SK-N-SH (cell line): ENCODE measurements around the gene ACTN4. TPM values are rescaled to one million over a fixed set of nuclear protein-coding genes. Genes with fewer than 3 reads are reported as not detected.

Experiments
- CTCF ChIA-PET: fragments of 300-600, 350-600 bp; formaldehyde crosslinking; extraction: SDS; loops from one replicate; lab custom pipeline; 2021; lab: Yijun Ruan, JAX
- POLR2A ChIA-PET: fragments of 350-600 bp; sonication (Branson Sonifier 250); formaldehyde crosslinking; extraction: SDS; loops from one replicate; lab custom pipeline; 2020; ENCODE audit warnings: antibody characterized with exemption, inconsistent platforms; lab: Yijun Ruan, JAX
- DNase-seq: peaks from one replicate; pipeline ENCODE4 v3.0.0; 2012
- H2AFZ ChIP-seq: fragments of 200-600 bp; sonication (generic); 2 replicates; pipeline ENCODE4 v1.8.1; 2016; ENCODE audit warnings: antibody characterized with exemption, mild to moderate bottlenecking, low read depth
- H3F3A ChIP-seq: fragments of 200-600 bp; sonication (generic); replicated peaks from 2 replicates; pipeline ENCODE3; 2016; ENCODE audit warnings: antibody characterized with exemption, mild to moderate bottlenecking; ENCODE audit not compliant: insufficient read depth
- H3K27ac ChIP-seq, 2 experiments: fragments of 200-500 bp in 1 of 2; fragments of 200-600 bp in 1 of 2; sonication (Bioruptor generic) in 1 of 2; sonication (generic), shearing (Covaris generic) in 1 of 2; 2 replicates each; pipeline versions ENCODE4 v1.5.1 to v1.6.1; 2014 to 2016; ENCODE audit warnings: low read depth in 2 of 2, inconsistent platforms in 1 of 2, low read length in 1 of 2, mild to moderate bottlenecking in 1 of 2, mixed read lengths in 1 of 2
- H3K27me3 ChIP-seq: fragments of 200-600 bp; sonication (generic), shearing (Covaris generic); 2 replicates; pipeline ENCODE4 v1.6.1; 2016; ENCODE audit warnings: mixed run types; ENCODE audit not compliant: insufficient read depth
- H3K36me3 ChIP-seq, 2 experiments: fragments of 200-500 bp in 1 of 2; fragments of 200-600 bp in 1 of 2; sonication (Bioruptor generic) in 1 of 2; sonication (generic) in 1 of 2; replicated peaks in 1 of 2; 2 replicates each; pipeline versions ENCODE3 to v1.5.1; 2014 to 2016; ENCODE audit warnings: low read length in 1 of 2, mild to moderate bottlenecking in 1 of 2; ENCODE audit not compliant: insufficient read depth in 2 of 2, control insufficient read depth in 1 of 2
- H3K4me1 ChIP-seq, 2 experiments: fragments of 200-500 bp in 1 of 2; fragments of 200-600 bp in 1 of 2; sonication (Bioruptor generic) in 1 of 2; sonication (generic), shearing (Covaris generic) in 1 of 2; 2 replicates each; pipeline versions ENCODE4 v1.5.1 to v1.6.1; 2014 to 2016; ENCODE audit warnings: low read depth in 1 of 2, low read length in 1 of 2, mixed run types in 1 of 2; ENCODE audit not compliant: insufficient read depth in 2 of 2, control insufficient read depth in 1 of 2
- H3K4me2 ChIP-seq: fragments of 200-600 bp; sonication (generic), shearing (Covaris generic); 2 replicates; pipeline ENCODE4 v1.6.1; 2017; ENCODE audit warnings: mixed run types
- H3K4me3 ChIP-seq, 2 experiments: fragments of 200-500 bp in 1 of 2; fragments of 200-600 bp in 1 of 2; sonication (Bioruptor generic) in 1 of 2; sonication (generic), shearing (Covaris generic) in 1 of 2; 2 replicates each; pipeline versions ENCODE4 v1.5.1 to v1.8.1; 2014 to 2016; ENCODE audit warnings: low read depth in 2 of 2, inconsistent platforms in 1 of 2, low read length in 1 of 2, mild to moderate bottlenecking in 1 of 2, mixed read lengths in 1 of 2, moderate library complexity in 1 of 2
- H3K79me2 ChIP-seq: fragments of 200-600 bp; sonication (generic); 2 replicates; pipeline ENCODE4 v1.8.1; 2017; ENCODE audit warnings: mild to moderate bottlenecking; ENCODE audit not compliant: insufficient read depth
- H3K9ac ChIP-seq: fragments of 200-600 bp; sonication (generic); 2 replicates; pipeline ENCODE4 v1.6.1; 2017; ENCODE audit warnings: mixed run types
- H3K9me2 ChIP-seq: fragments of 200-600 bp; sonication (generic); 2 replicates; pipeline ENCODE4 v1.6.1; 2017; ENCODE audit warnings: mixed run types
- H3K9me3 ChIP-seq: fragments of 200-600 bp; sonication (generic); 2 replicates; pipeline ENCODE4 v1.6.1; 2017; ENCODE audit warnings: mixed run types, mild to moderate bottlenecking, moderate library complexity
- H4K20me1 ChIP-seq: fragments of 200-600 bp; sonication (generic); 2 replicates; pipeline ENCODE4 v1.6.1; 2017; ENCODE audit warnings: mild to moderate bottlenecking, mixed run types; ENCODE audit not compliant: insufficient read depth
- CHD2 ChIP-seq: fragments of 150-350 bp; IDR thresholded peaks from 2 replicates; pipeline ENCODE4 v1.6.1; 2018; ENCODE audit warnings: low read length; ENCODE audit not compliant: partially characterized antibody
- CTCF ChIP-seq: fragments of 200-600 bp; sonication (generic); IDR thresholded peaks from 2 replicates; pipeline ENCODE4 v1.6.1; 2017; ENCODE audit warnings: antibody characterized with exemption, mild to moderate bottlenecking, moderate library complexity
- ELF1 ChIP-seq: IDR thresholded peaks from 2 replicates; pipeline ENCODE4 v1.4.0; 2012
- EP300 ChIP-seq, 2 experiments: IDR thresholded peaks; 2 replicates each; pipeline versions ENCODE4 v1.4.0 to v1.6.1; 2012; ENCODE audit warnings: borderline replicate concordance in 1 of 2, low read depth in 1 of 2, low read length in 1 of 2
- EZH2phosphoT487 ChIP-seq: fragments of 200-600 bp; sonication (generic); IDR thresholded peaks from 2 replicates; pipeline ENCODE4 v1.6.1; 2017; ENCODE audit warnings: low read depth, mixed run types, mild to moderate bottlenecking, antibody characterized with exemption, moderate library complexity, borderline replicate concordance
- GABPA ChIP-seq: IDR thresholded peaks from 2 replicates; pipeline ENCODE4 v1.4.0; 2012; ENCODE audit warnings: low read depth, mild to moderate bottlenecking
- GATA2 ChIP-seq: sonication (generic); formaldehyde crosslinking; IDR thresholded peaks from 2 replicates; pipeline ENCODE4 v1.5.0; 2020; ENCODE audit warnings: mild to moderate bottlenecking, missing genetic modification reagents
- IRF3 ChIP-seq: fragments of 150-350 bp; IDR thresholded peaks from 2 replicates; pipeline ENCODE4 v1.6.1; 2016; ENCODE audit warnings: mild to moderate bottlenecking, low read depth, low read length
- MAX ChIP-seq: IDR thresholded peaks from 2 replicates; pipeline ENCODE4 v1.4.0; 2012; ENCODE audit warnings: low read depth
- MXI1 ChIP-seq: IDR thresholded peaks from 2 replicates; pipeline ENCODE4 v1.6.1; 2012; ENCODE audit warnings: mild to moderate bottlenecking, low read depth, low read length, improper control_type of control experiment
- NRF1 ChIP-seq: IDR thresholded peaks from 2 replicates; pipeline ENCODE4 v1.6.1; 2012; ENCODE audit warnings: low read depth, mild to moderate bottlenecking, low read length
- POLR2AphosphoS5 ChIP-seq: IDR thresholded peaks from 2 replicates; pipeline ENCODE4 v1.6.1; 2012; ENCODE audit warnings: low read depth, low read length
- RAD21 ChIP-seq: IDR thresholded peaks from 2 replicates; pipeline ENCODE4 v1.6.1; 2012; ENCODE audit warnings: mild to moderate bottlenecking, low read length
- RCOR1 ChIP-seq: fragments of 150-350 bp; IDR thresholded peaks from 2 replicates; pipeline ENCODE4 v1.6.1; 2017; ENCODE audit warnings: antibody characterized with exemption, low read length
- RXRA ChIP-seq: IDR thresholded peaks from 2 replicates; pipeline ENCODE4 v1.4.0; 2012; ENCODE audit warnings: low read depth, mild to moderate bottlenecking, borderline replicate concordance
- SIN3A ChIP-seq: IDR thresholded peaks from 2 replicates; pipeline ENCODE4 v1.6.1; 2012; ENCODE audit warnings: low read depth, mild to moderate bottlenecking, low read length, moderate library complexity, borderline replicate concordance
- USF2 ChIP-seq: fragments of 150-350 bp; IDR thresholded peaks from 2 replicates; pipeline ENCODE4 v1.6.1; 2017; ENCODE audit warnings: antibody characterized with exemption, low read length, low read depth, borderline replicate concordance
- YY1 ChIP-seq: IDR thresholded peaks from 2 replicates; pipeline ENCODE4 v1.4.0; 2012; ENCODE audit warnings: low read depth, mild to moderate bottlenecking
- ZBTB33 ChIP-seq: IDR thresholded peaks from 2 replicates; pipeline ENCODE4 v1.4.0; 2012; ENCODE audit warnings: low read depth, borderline replicate concordance
- WGBS: methylation state at CpG from one replicate; pipeline ENCODE4 v1.1.6; 2017; ENCODE audit warnings: low lambda C conversion rate; 5-methylcytosine and 5-hydroxymethylcytosine counted together
- polyA plus RNA-seq, 3 experiments: library from polyadenylated mRNA; depleted of rRNA; stranded (reverse); fragments of >200 nt; gene quantifications; 2 replicates each; pipeline ENCODE4 v1.2.3, GENCODE V29; 2012

ACTN4 gene
- polyA plus RNA-seq, 1 of the 3 experiments (the other 2 are of a cell fraction) = 598 TPM

GRCh38 chr19:38660724-38661123 is 13.3 kb downstream of the ACTN4 start:
- peaks cover 29 to 68% of the 10 kb centered on the region in 2 experiments; a peak in 3 of 4 replicates for H3K4me1 ChIP-seq
- no peak overlapping the region for H3K9ac ChIP-seq
- H3F3A ChIP-seq = peaks cover 50% of the 10 kb centered on the region
- TF ChIP-seq GATA2 (CRISPR knock-in tag) (no peak), RCOR1 (no peak), YY1 (no peak), CTCF (no peak)
- POLR2A ChIA-PET = no interaction called here
- H4K20me1 ChIP-seq = peaks cover 23% of the 10 kb centered on the region
- 93% methylated on average over 9 of the region's 9 CpGs for WGBS
- H3K27me3 ChIP-seq = no peaks in the 10 kb centered on the region
- no peaks in the 10 kb centered on the region for H3K9me2 ChIP-seq
- CTCF ChIA-PET = no interaction called here
- H2AFZ ChIP-seq = no peak overlapping the region
- peak overlapping the region; percentile 30 to 99; a peak in 3 of 4 replicates for H3K27ac ChIP-seq
- no peak overlapping the region; the same call in 1 of the 2 replicates for H3K4me2 ChIP-seq
- no peak for DNase-seq
- H3K4me3 ChIP-seq = no peak overlapping the region
- peaks cover 6 to 16% of the 10 kb centered on the region in 2 experiments for H3K36me3 ChIP-seq
- no peaks in the 10 kb centered on the region for H3K9me3 ChIP-seq
- peaks cover 95% of the 10 kb centered on the region for H3K79me2 ChIP-seq

- H3K4me1 ChIP-seq = peaks cover 33 to 71% of the 10 kb centered on the region in 2 experiments; a peak in 3 of 4 replicates
- H4K20me1 ChIP-seq = peaks cover 23% of the 10 kb centered on the region
- POLR2A ChIA-PET = no interaction called here
- CTCF ChIA-PET = no interaction called here
- no peak overlapping the region for H2AFZ ChIP-seq
- no peak for DNase-seq
- 79% methylated on average over 7 of the region's 7 CpGs for WGBS
- H3K79me2 ChIP-seq = peaks cover 95% of the 10 kb centered on the region
- H3F3A ChIP-seq = peaks cover 49% of the 10 kb centered on the region
- no peak overlapping the region for H3K4me3 ChIP-seq
- peak overlapping the region; percentile 30 to 99; a peak in 3 of 4 replicates for H3K27ac ChIP-seq
- no peaks in the 10 kb centered on the region for H3K9me3 ChIP-seq
- H3K4me2 ChIP-seq = no peak overlapping the region; the same call in 1 of the 2 replicates
- no peaks in the 10 kb centered on the region for H3K27me3 ChIP-seq
- H3K9ac ChIP-seq = no peak overlapping the region
- peaks cover 6 to 12% of the 10 kb centered on the region in 2 experiments for H3K36me3 ChIP-seq
- H3K9me2 ChIP-seq = no peaks in the 10 kb centered on the region
- TF ChIP-seq RAD21 (no peak), MXI1 (no peak), MAX (no peak), ELF1 (no peak), EZH2phosphoT487 (no peak), ZBTB33 (no peak), RXRA (no peak), EP300 (IDR thresholded peaks at IDR 0.05; ENCODE audit: borderline replicate concordance in 1 of 2, low read depth in 1 of 2, low read length in 1 of 2) (no peak), RCOR1 (no peak), USF2 (no peak), GATA2 (CRISPR knock-in tag) (no peak), SIN3A (no peak), CTCF (no peak), POLR2AphosphoS5 (no peak), CHD2 (no peak), NRF1 (no peak), GABPA (no peak), IRF3 (no peak)
Observed at GRCh38 chr19:38661136-38661535, 13.7 kb downstream of the ACTN4 start.
